Fibroblast of mammary gland (primary cell): ENCODE results near the gene PAH.
A peak's percentile ranks its signal among the peaks of the same experiment; 100 is the strongest.
"Not testable (repeated sequence)": the region's sequence is repeated elsewhere in the genome, so short reads cannot be mapped to it uniquely, and the experiment has no call there.

ENCODE experiments used
- DNase-seq: peaks from one replicate; pipeline ENCODE4 v3.0.0-alpha.2; 2010; ENCODE audit warnings: low read depth
- H3K4me3 ChIP-seq: 2 replicates; pipeline ENCODE4 v1.5.1; 2011; ENCODE audit warnings: low read depth, mild to moderate bottlenecking, low read length, moderate library complexity; ENCODE audit not compliant: control insufficient read depth
- TF ChIP-seq, protein P1 (sequence below): conservative IDR thresholded peaks from 2 replicates; pipeline ENCODE4 v1.5.1; 2011; ENCODE audit warnings: low read depth, low read length, inconsistent platforms; ENCODE audit not compliant: control insufficient read depth, insufficient read depth

Gene PAH

DNA sequence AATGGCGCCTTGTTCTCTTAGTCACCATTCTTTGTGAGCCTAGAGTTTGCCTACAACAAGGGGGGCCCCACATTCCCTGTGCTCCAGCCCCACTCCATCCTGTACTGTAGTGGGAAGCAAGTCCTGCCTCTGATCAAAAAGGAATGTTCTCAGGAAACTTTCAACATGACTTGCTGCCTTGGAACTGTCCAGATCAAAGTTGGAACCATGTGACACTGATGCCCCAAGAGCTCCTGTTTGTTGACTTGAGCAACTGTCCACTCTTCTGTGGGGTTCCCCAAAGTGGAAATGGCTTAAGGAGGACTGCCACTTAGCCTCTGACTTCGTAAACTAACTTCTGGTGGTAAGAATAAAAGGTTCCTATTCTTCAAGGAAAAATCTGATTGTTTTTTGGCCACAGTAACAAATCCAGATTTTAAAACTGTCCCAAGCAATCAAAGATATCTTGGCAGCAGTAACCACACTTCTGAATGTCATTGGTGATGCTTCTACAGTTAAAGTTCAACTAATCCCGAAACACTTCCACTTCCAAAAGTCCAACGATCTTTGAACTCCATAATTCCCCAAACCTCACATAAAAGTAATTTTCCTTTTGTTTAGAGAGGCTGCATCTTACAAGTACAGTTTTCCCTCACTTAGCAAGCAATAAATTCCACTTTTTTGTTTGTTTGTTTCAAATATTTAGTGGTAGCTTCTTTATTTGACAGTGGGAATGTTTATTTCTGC is 67.2 kb downstream of the PAH start:
- TF ChIP-seq, protein P1, sequence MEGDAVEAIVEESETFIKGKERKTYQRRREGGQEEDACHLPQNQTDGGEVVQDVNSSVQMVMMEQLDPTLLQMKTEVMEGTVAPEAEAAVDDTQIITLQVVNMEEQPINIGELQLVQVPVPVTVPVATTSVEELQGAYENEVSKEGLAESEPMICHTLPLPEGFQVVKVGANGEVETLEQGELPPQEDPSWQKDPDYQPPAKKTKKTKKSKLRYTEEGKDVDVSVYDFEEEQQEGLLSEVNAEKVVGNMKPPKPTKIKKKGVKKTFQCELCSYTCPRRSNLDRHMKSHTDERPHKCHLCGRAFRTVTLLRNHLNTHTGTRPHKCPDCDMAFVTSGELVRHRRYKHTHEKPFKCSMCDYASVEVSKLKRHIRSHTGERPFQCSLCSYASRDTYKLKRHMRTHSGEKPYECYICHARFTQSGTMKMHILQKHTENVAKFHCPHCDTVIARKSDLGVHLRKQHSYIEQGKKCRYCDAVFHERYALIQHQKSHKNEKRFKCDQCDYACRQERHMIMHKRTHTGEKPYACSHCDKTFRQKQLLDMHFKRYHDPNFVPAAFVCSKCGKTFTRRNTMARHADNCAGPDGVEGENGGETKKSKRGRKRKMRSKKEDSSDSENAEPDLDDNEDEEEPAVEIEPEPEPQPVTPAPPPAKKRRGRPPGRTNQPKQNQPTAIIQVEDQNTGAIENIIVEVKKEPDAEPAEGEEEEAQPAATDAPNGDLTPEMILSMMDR = no peak
- DNase-seq = no peak
- H3K4me3 ChIP-seq = no peak overlapping the region

DNA sequence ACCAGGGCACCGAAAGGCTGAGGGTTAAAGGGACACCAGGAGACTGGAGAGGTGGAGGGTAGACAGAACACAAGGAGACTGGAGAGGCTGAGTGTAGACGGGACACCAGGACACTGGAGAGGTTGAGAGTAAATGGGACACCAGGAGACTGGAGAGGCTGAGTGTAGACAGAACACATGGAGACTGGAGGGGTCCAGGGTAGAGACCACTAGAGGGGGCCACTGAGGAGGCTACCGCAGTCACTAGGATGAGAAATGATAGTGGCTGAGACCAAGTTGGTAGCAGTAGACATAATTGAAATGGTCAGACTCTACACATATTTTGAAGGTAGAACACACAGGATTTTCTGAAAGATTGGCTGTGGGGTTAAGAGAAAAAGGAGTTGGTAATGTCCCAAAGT is 68.2 kb downstream of the PAH start:
- no peak for DNase-seq
- TF ChIP-seq, protein P1 = no peak
- H3K4me3 ChIP-seq = no peak overlapping the region

DNA sequence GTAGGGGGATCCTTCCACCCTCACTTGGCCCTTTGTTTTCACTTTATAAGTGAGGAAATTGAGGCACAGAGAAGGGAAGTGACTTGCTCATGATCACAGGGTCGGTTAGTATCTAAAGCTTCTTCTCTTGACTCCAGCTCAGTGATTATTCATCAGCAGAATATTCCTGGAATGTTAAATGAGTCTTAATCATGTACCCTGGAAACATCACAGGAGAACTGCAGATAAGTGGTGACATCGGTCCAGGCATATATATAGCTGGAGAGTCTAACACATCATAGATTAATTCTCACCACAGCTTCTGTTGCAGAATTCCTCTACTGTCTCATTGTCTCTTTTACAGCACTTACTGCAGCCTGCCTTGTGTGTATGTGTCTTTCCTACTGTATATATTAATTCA is 69.9 kb downstream of the PAH start:
- TF ChIP-seq, protein P1 = no peak
- DNase-seq = no peak
- no peak overlapping the region for H3K4me3 ChIP-seq

DNA sequence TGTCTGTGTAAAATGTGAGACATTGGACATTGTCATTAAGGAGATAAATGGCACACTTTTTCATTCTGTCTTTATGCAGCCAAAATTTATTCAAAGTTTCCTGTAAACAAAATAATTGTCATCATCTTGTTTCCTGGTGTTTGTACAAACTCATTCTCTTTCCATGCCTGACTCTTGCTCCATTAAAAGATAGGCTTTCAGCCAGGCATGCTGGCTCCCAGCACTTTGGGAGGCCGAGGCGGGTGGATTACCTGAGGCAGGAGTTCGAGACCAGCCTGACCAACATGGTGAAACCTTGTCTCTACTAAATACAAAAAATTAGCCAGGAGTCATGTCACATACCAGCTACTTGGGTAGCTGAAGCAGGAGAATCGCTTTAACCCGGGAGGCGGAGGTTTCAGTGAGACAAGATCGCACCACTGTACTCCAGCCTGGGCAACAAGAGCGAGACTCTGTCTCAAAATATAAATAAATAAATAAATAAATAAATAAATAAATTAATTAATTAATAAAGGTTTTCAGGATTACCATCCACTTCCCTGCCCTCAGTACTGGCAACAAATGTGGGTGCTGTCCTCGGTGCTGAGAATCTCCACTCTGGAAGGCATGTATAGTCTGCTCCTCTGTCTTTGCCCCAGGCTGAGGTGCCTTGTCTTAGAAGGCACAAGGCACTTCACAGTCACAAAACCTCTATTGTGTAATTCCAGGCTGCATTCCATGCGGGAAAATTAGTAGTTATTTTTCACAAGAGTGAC is 83.2 kb downstream of the PAH start:
- H3K4me3 ChIP-seq = no peak overlapping the region
- no peak for DNase-seq
- TF ChIP-seq, protein P1 = no peak

DNA sequence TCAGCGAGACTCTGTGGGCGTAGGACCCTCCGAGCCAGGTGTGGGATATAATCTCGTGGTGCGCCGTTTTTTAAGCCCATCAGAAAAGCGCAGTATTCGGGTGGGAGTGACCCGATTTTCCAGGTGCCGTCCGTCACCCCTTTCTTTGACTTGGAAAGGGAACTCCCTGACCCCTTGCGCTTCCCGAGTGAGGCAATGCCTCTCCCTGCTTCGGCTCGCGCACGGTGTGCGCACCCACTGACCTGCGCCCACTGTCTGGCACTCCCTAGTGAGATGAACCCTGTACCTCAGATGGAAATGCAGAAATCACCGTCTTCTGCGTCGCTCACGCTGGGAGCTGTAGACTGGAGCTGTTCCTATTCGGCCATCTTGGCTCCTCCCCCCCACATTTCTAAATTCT is 84.2 kb downstream of the PAH start:
- DNase-seq, H3K4me3 ChIP-seq: not testable (repeated sequence)

DNA sequence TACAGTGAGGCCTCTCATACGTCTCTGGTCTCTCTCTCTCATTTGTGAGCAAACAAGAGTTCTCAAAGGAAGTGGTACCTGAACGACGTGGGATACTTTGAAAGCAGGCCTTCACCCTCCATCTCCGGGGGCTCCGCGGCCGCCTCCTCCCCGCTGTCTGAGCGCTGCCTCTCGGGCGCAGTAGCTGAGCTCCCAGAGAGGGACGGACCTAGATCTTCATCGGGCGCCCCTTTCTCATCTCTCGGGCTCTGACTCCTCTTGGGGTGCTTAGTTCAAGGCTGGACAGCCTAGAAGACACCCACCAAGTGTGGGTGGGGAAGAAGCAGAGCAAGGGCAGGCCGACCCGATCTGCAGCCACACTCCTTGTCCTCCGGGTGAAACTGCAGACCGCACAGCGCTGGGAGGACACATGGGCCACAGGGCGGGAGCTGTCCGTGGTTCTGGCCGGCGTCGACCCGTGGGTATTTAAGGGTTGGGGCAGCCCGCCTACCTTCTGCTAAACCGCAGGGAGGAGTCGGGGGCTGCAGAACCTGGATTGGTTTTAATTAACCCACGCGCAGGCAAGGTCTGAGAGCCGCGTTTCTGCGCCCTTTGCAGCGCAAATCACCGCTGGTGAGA is 92.7 kb downstream of the PAH start:
- DNase-seq = peak; percentile 14
- no peak overlapping the region for H3K4me3 ChIP-seq
- TF ChIP-seq, protein P1 = no peak

DNA sequence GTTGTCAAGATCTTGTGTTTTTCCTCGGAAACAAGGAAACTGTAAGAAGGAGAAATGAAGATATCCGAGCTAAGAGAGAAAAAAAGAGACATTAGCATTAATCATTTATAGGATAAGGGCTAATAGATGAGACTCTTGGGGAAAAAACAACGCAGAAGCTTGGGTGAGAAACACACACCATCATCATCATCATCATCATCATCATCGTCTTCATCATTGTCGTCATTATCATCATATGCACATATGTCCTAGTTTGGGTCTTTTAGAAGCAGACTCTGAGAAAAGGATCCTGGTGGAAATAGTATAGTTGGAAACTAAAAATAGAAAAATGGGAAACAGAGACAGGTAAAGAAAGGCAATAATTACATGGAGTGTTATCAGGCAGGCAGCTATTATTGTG is 95.9 kb downstream of the PAH start:
- TF ChIP-seq, protein P1 = no peak

More for the DNA sequence above, 95.9 kb downstream of the PAH start:
- no peak overlapping the region for H3K4me3 ChIP-seq
- DNase-seq = no peak
